Ovary (tissue), 9 donors: ENCODE measurements around the gene UGP2. TPM values are rescaled to one million over a fixed set of nuclear protein-coding genes. Genes with fewer than 3 reads are reported as not detected.

Experiments used
- DNase-seq, 5 donors: peaks; one replicate each; pipeline ENCODE4 v3.0.0-alpha.2; 2019 to 2020
- H3K27ac ChIP-seq, 2 donors: fragments of 200-600 bp; one replicate each; pipeline versions ENCODE4 v1.5.1 to v1.8.0; 2019 to 2022
- H3K27me3 ChIP-seq: fragments of 200-600 bp; one replicate; pipeline ENCODE4 v1.8.0; 2022
- H3K36me3 ChIP-seq: fragments of 200-600 bp; sonication (generic); one replicate; pipeline ENCODE4 v1.5.1; 2019
- H3K4me1 ChIP-seq: one replicate; pipeline ENCODE4 v1.8.1; 2013; ENCODE audit warnings: mild to moderate bottlenecking, moderate library complexity; ENCODE audit not compliant: insufficient read depth
- H3K4me3 ChIP-seq: fragments of 200-600 bp; sonication (generic); one replicate; pipeline ENCODE4 v1.5.1; 2017
- H3K9me3 ChIP-seq, 2 donors: fragments of 200-600 bp in 1 of 2; sonication (generic) in 1 of 2; one replicate each; pipeline versions ENCODE4 v1.5.1 to v1.8.1; 2013 to 2019; ENCODE audit warnings: mild to moderate bottlenecking in 1 of 2, moderate library complexity in 1 of 2
- CTCF ChIP-seq, 3 donors: fragments of 450-650 bp in 2 of 3; fragments of 200-600 bp in 1 of 3; IDR thresholded peaks; one replicate each; pipeline versions ENCODE4 v1.5.1 to v1.8.0; 2016 to 2022; ENCODE audit warnings: antibody characterized with exemption in 3 of 3, mild to moderate bottlenecking in 1 of 3
- EP300 ChIP-seq: sonication (generic); formaldehyde crosslinking; IDR thresholded peaks from one replicate; pipeline ENCODE4 v1.6.1; 2017; ENCODE audit warnings: antibody characterized with exemption
- POLR2A ChIP-seq: fragments of 450-650 bp; IDR thresholded peaks from one replicate; pipeline ENCODE4 v1.6.1; 2017; ENCODE audit warnings: antibody characterized with exemption, mild to moderate bottlenecking, moderate library complexity
- WGBS, 3 donors: extraction: QIAGEN DNeasy Blood & Tissue Kit in 1 of 3; methylation state at CpG; one replicate each; pipeline versions ENCODE4 v1.1.5 to v1.1.7; 2013 to 2017; 5-methylcytosine and 5-hydroxymethylcytosine counted together
- intact Hi-C, 4 donors: fragments of 100-400 bp; cut with DNase I; formaldehyde crosslinking; loops; one replicate each; pipeline versions ENCODE4 v1.11.0 to v1.15.1; 2022 to 2023
- polyA plus RNA-seq, 2 donors: library from polyadenylated mRNA; stranded (reverse); fragments of 200-250 nt in 1 of 2; fragments of 350-450 nt in 1 of 2; fragmentation: Illumina TruSeq in 1 of 2; extraction: RNeasy Lipid Tissue Mini Kit (QIAGEN cat#74804) in 1 of 2; gene quantifications; one replicate each; pipeline ENCODE4 v1.2.3, GENCODE V29; 2013 to 2014
- total RNA-seq, 7 donors: library from RNA; depleted of rRNA in 2 of 7; stranded (reverse); fragments of >200 nt in 2 of 7; fragmentation: NEBNext Ultra II Directional in 3 of 7; extraction: Animal tissue kit (Norgen Biotek cat#: 25700) in 3 of 7; gene quantifications; one replicate each; pipeline versions ENCODE4 v1.1.0 to v1.2.4, GENCODE V29; 2016 to 2023
- donor health status: DM: no; HTN: no; CAD: no; lungs with moderate emphysema.
- donor health status: DM: no; HTN: no; CAD: no.
- donor health status: Bipolar disorder and iron deficiency.
- donor health status: DM: yes; HTN: yes; CAD: no.
- donor health status: DM: no; HTN: no; CAD: no.
- donor health status: DM: yes; HTN: yes; CAD: no.

The UGP2 gene
- total and polyA plus RNA-seq, 9 donors, result 63.7 to 129 (median 85.1) TPM

DNA sequence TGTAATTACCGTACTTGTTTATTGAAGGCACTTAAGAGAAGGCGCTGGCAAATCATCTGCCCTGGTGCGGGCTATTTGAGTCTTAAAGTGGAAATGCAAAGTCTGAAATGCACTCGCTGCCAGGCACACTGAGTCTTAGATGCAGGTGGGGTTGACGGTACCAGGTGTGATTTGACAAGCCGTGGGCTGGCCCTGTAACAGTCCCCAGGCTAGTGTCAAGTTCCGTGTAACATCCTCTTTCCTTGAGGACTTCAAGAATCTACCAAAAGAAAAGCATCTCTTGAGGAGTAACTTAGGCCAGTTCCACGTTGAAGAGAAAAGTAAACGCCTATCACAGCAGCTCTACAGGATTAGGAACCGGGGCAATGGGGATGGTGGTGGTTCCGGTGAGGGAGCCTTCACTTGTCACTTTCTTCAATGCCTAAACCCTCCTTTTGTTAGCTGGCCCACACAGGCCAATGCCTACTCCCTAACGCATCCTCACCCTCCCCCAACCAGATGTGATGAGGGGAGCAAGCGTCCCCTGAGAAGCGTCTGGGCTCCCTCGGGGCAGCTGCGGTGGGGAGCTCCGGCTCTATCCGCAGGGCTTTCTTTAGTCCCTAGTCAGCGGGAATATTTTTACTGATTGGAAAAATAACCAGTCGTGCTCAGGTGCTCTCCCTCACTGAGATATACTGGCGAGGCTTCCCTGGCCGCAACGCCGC is 1.5 kb upstream of the UGP2 start:
- H3K4me3 ChIP-seq, result peak overlapping the region; percentile 92
- no peaks in the 10 kb centered on the region for H3K27me3 ChIP-seq
- H3K27ac ChIP-seq, result peak overlapping the region; percentile 31 to 87
- peaks cover 5% of the 10 kb centered on the region for H3K4me1 ChIP-seq
- DNase-seq, result peak in 2 of 5 donors; percentile 27 to 28
- H3K9me3 ChIP-seq, result no peaks in the 10 kb centered on the region
- 8 to 11% (median 9%) methylated on average over 24 of the region's 24 CpGs for WGBS, 3 donors
- H3K36me3 ChIP-seq, result no peaks in the 10 kb centered on the region
- peak in 1 of 3 donors; percentile 25 for TF ChIP-seq CTCF (IDR thresholded peaks at IDR 0.05)
- TF ChIP-seq POLR2A, result no peak
- peak; percentile 37 for TF ChIP-seq EP300
- intact Hi-C loops, result loop anchor here in 1 of 4 donors (10.0 kb wide), 1 partner anchor 1295 kb away; the partner anchor contains the start of gene RAB1A

GRCh38 chr2:63840785-63841253 is 877 bp upstream of the UGP2 start:
- Histone ChIP-seq H3K9me3 (no peaks in the 10 kb centered on the region), H3K27ac (peak overlapping the region; percentile 62 to 87), H3K4me1 (peaks cover 6% of the 10 kb centered on the region), H3K36me3 (no peaks in the 10 kb centered on the region), H3K4me3 (peak overlapping the region; percentile 92), H3K27me3 (no peaks in the 10 kb centered on the region)
- 0% methylated on average over 34 of the region's 34 CpGs for WGBS, 3 donors
- intact Hi-C loops, result loop anchor here in 1 of 4 donors (10.0 kb wide), 1 partner anchor 1294 kb away; the partner anchor contains the start of gene RAB1A
- DNase-seq, result peak; percentile 98 to 99 (median 98)
- TF ChIP-seq EP300 (no peak), CTCF (IDR thresholded peaks at IDR 0.05) (peak in 1 of 3 donors; percentile 23), POLR2A (peak; percentile 96)

- Histone ChIP-seq H3K36me3 (no peaks in the 10 kb centered on the region), H3K4me1 (peaks cover 9% of the 10 kb centered on the region), H3K27me3 (no peaks in the 10 kb centered on the region), H3K9me3 (no peaks in the 10 kb centered on the region), H3K4me3 (peak overlapping the region; percentile 92), H3K27ac (peak overlapping the region; percentile 57 to 87)
- DNase-seq, result peak; percentile 42 to 69 (median 52)
- 1% methylated on average over 24 of the region's 24 CpGs for WGBS, 3 donors
- TF ChIP-seq POLR2A (peak; percentile 75), CTCF (IDR thresholded peaks at IDR 0.05) (no peak), EP300 (no peak)
- intact Hi-C loops, result loop anchor here in 1 of 4 donors (10.0 kb wide), 1 partner anchor 1292 kb away; the partner anchor contains the start of gene RAB1A
Observed at GRCh38 chr2:63842149-63843061, 709 bp downstream of the UGP2 start.

DNA sequence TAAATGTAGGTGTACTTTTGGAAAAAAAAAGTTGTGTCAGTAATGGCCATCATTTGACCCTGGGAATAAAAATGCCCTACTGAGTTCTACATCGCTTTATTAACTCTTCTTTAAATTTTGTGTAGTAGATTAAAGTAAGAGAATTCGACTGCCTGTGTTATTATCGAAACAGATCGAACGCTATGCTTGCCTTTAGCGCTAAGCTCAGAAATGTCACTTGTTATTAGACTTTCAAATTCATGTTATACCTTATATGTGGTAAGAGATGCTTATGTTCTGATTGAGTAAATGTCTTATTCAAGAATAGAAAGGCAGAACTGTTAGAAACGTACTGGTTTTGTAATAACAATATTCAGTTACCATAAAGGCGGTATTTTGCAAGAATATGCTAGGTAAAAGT is 1.4 kb downstream of the UGP2 start:
- peak overlapping the region in 1 of 2 donors; percentile 87 for H3K27ac ChIP-seq
- H3K4me1 ChIP-seq, result peaks cover 9% of the 10 kb centered on the region
- H3K36me3 ChIP-seq, result no peaks in the 10 kb centered on the region
- 31 to 49% (median 46%) methylated on average over 8 of the region's 8 CpGs for WGBS, 3 donors
- intact Hi-C loops, result loop anchor here in 1 of 4 donors (10.0 kb wide), 1 partner anchor 1292 kb away; the partner anchor contains the start of gene RAB1A
- no peak for DNase-seq
- no peak for TF ChIP-seq CTCF (IDR thresholded peaks at IDR 0.05)
- TF ChIP-seq EP300, result no peak
- no peaks in the 10 kb centered on the region for H3K9me3 ChIP-seq
- no peaks in the 10 kb centered on the region for H3K27me3 ChIP-seq
- peak overlapping the region; percentile 92 for H3K4me3 ChIP-seq
